NCI-H524 (cell line): ENCODE results near the gene CNRIP1.
A peak's percentile ranks its signal among the peaks of the same experiment; 100 is the strongest.
"Not testable (repeated sequence)": the region's sequence is repeated elsewhere in the genome, so short reads cannot be mapped to it uniquely, and the experiment has no call there.

ENCODE experiments used
- DNase-seq, 2 experiments: peaks; one replicate each; lab custom pipeline; 2025; lab: John Stamatoyannopoulos, UW

The CNRIP1 gene, protein sequence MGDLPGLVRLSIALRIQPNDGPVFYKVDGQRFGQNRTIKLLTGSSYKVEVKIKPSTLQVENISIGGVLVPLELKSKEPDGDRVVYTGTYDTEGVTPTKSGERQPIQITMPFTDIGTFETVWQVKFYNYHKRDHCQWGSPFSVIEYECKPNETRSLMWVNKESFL

DNA sequence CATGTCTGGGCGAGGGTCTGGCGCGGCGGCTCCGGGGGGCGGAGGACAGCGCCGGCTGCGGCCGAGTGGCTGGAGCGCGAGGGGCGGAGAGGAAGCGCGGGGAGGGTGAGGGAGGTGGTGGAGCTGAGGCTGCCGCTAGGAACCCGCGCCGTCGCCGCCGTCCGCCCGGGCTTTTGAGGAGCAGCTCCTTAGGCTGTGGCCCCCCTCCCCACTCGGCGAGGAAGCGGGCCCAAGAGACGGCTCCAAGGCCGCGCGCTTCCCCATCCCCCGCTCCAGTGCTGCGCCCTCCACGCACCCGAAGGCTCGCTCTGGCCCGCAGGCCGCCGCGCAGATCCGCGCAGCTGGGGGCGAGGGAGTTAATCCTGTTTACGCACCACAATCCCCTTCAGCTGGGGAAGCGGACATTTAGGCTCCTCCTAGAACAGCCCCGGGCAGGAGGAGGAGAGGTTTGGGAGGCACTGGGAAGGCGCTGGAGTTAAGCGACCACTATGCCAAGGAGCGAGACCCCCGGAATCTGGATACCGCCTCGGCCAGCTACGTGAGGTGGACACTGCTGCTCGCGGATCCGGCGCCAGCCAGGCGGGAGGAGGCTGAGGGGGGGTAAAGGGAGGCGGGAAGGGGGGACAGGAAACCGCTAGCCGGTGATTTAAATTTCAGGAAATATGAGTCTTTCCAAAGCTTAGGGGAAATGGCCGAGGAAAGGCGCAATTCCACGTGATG lies at the start of gene CNRIP1:
Gene CNRIP1 (minus strand): TSS at position 552 of the 720 bp plus-strand sequence. CDS start 549 bp downstream, at position 3.
- DNase-seq = peak; percentile 91 to 96

DNA sequence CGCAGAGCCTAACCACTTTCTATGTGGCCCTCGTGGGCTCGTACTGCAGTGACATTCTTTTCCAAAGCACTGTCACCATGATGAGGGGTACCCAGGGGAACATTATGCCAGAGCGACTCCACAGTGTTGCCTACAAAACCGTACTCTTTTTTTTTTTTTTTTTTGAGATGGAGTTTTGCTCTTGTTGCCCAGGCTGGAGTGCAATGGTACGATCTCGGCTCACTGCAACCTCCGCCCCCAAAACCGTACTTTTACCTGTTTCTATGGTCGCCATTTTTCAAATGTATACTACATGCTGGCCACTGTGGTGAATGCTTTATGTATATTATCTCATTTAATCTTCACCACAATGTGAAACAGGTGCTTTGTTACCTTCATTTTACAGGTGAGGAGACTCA lies 49.6 kb upstream of the CNRIP1 start:
- no peak for DNase-seq

DNA sequence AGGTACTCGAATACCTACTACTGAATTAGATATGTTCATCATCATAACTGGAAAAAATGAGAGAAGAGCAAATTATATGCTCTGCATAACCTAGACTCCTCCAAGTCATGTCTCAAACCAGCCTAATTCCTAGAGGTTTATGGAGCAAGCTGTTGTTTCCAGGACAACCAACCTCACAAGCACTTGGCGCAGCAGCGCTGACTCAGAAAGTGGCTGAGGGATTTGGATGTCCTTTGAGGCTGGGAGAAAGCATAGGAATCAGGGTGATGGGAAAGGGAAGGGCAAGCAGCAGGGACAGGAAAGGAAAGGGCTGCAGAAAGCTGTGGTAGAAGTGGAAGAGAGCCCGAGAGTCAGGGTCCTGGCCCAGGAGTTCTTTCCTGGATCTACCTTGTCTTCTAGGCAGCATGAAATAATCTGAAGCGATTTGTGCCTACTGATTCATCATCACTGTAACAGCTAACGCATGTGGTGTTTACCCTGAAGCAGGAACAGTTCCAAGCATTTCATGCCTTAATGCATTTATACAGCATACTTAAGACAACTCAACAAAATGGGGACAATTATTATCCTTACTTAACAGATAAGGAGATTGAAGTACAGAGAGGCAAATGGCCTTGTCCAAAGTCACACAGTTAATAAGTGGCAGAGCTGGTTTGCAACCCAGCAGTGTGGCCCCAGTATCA lies 49.0 kb upstream of the CNRIP1 start:
- peak in 1 of 2 experiments; percentile 46 for DNase-seq

DNA sequence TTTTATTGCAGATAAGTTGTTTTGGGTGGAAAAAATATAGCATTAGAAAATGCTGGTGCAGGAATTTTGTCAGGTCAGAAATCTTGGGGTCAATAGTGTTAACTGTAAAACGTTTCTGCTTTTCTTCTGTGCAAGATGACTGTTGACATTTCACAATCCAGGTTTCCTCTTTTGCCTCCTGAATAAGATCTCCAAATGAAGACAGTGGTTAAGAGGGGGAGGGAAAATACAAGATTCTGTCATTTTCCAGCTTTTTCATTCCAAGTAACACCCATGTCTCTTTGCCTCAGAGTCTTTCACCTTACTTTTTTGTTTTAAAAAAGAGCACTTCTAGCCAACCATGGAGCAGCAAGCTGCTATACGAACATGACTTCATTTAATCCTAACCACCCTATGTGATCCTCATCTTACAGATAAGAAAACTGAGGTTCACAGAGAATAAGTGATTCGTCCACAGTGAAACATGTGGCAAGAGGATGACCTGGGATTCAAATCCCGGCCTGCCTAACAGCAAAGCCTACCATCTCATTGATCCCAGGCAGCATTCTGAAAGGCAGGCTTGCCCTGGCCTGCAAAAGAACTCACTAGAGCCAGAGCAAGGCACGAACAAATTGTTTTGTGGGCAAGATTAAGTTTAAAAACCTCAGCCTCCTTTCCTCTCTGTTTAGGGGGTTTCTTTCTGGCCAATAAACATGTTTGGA lies 48.4 kb upstream of the CNRIP1 start:
- DNase-seq = no peak

DNA sequence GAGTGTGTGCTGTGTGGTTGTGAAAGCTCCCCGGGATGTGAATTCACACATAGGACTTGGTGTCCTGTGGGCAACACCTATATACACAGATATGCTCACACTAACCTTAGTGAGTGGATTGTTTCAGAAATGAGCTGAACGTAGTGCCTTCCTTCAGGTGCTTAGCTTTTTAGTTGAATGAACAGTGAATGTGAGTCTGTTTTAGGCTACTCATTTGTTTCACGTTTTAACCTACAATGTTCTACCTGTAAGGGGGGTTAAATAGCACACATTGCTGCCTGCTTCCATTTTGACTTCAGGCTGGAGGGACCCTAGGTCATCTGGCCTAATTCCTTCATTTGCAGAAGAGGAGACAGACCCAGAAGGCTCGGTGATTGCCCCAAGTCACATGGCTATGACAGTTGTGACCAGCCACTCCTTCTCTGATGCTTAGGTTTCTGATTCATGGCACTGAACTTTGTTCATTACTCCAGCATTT lies 46.4 kb upstream of the CNRIP1 start:
- no peak for DNase-seq

DNA sequence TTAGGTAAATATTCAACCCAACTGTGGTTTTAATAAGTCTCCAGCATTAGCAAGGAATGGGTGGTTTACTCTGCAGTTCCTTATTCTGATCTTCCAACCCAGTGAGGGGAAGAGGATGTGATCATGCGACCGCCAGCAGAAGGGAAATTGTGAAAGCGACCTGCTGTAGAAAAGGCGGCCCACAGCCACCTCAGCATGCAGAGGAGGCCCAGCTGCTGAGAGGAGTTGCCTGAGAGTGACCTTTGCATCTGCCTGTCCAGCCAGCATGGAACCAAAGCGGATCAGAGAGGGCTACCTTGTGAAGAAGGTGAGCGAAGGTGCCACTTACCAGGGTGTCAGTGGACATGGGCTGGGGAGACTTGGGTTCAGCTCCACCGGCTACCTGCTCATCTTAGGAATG lies 45.3 kb upstream of the CNRIP1 start, which contains the start of gene PLEK:
Gene PLEK (plus strand): TSS at position 196 of the 400 bp plus-strand sequence. CDS start 70 bp downstream, at position 266.
- no peak for DNase-seq

DNA sequence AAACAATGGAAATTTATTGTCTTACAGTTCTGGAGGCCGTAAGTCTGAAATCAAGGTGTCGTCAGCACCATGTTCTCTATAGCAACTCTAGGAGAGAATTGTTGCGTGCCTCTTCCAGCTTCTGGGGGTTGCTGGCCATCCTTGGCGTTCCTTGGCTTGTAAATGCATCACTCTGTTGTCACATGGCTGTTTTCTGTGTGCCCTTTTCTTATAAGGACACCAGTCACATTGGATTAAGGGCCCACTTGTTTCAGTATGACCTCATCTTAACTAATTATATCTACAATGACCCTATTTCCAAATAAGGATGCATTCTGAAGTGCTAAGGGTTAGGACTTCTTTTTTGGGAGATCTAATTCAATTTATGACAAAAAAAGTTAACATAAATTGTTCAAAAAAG lies 44.0 kb upstream of the CNRIP1 start:
- no peak for DNase-seq

DNA sequence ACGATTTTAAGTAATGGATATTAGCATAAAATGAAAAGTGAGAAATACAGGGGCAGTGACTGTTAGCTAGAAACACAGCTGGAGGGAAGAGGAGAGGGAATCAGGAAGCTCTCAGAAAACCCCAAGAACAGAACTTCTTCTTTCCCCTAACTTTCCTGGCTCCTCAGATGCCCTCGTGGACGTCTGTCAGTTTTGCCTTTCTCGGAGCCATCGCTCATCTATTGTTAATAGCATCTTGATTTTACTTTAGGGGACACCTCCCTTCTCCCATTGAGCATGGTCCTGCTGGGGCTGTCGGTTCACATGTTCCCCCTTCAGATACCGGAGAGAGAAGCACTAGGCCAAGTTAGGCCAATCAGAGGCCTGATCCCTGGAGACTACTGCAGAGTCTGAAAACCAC lies 43.0 kb upstream of the CNRIP1 start:
- no peak for DNase-seq

DNA sequence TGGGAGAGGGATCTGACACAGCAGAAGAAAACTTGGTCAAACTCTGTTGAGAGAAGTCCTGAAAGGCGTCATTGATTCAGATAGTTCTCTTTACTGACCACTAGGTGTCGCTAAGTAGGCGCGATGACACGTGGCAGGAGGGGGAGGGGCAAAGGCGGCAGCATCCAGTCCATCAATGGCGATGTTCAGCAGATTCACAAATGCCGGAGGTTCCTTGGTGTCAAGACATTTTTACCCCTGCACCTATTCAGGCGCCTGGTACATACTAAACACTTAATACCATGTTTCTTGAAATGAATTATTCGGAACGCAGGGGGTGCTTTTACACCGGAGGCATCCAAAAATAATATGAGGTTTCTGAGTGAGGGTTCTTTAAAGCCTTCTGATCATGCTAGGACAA lies 42.3 kb upstream of the CNRIP1 start:
- peak; percentile 27 to 69 for DNase-seq

DNA sequence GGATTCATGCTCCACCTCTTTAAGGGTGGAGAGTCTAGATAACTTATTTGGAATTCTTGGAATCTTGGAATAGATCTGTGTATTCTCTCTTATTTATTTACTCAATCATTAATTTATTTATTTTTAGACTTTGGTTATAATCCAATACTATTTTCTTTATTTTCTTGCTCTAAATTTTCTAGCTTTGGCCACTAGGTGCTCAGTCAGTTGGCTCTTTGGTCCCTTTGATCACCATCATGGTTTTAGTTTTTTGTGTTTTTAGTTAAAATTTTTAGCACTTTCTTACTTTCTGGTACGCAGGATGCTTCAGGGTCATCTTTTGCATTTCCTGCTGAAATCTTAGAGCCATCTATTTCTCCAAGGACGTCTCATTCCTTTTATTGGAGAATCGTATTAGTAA lies 40.1 kb upstream of the CNRIP1 start:
- no peak for DNase-seq

DNA sequence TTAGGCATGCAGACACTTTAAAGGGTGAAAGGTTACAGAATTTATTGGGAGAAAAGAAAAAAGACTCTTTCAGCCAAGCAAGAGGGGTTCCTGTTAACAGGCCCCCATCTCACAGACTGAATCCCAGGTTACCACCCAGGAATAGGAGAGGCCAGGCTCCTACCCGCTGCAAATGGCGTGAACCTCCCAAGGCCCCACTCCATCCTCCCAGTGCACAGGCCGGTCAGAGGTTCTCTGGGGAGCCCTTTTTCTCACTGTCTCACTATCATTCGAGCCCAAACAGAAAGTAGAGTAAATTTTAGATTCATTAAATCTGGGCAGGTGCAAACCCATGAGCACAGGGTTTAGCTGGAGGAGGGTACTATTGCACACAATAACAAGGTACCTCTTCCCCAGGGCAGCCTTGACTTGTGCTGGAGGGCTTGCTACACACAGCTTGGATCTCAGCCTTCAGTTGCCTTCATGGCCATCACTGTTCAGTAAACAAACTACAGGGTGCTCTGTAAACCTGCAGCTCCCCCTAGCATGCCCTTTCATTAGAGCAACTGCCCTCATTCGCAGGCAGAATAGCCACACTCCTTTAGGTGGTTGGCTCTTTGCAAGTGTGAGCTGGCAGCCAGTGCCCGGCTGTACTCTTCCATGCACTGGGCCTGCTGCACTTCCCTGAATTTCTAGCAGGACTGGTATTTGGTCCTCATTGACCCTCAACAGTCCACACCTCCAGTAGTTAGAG lies 38.0 kb upstream of the CNRIP1 start:
- peak; percentile 65 to 74 for DNase-seq

DNA sequence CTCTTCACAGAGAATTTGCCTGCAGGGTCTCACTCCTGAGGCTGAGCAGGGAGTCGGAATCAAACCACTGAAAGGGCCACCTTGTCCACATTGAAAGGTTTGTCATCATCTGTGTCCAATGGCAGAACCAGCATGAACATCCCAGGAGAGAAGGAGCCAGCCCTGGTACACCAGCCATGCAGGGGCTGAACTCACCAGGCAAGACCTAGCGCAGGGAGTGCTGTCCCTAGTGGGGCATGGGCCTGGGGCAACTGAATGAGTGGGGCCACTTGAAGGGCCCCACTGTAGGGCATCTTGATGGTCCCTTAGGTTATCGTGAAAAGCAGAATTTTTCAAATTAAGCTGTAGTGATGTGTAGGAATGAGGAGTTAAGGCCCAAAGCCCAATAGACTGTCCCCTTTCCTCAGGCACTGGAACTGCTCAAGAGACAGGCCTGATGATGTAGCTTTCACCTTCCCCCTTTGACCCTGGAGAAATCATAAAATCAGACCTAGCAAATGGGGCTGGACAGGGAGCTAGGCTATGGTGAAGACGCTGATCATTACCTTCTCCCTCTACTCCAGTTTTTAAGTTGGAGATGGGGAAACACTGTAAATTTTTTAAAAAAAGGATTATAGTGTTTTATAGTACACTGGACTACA lies 37.0 kb upstream of the CNRIP1 start:
- DNase-seq = no peak

DNA sequence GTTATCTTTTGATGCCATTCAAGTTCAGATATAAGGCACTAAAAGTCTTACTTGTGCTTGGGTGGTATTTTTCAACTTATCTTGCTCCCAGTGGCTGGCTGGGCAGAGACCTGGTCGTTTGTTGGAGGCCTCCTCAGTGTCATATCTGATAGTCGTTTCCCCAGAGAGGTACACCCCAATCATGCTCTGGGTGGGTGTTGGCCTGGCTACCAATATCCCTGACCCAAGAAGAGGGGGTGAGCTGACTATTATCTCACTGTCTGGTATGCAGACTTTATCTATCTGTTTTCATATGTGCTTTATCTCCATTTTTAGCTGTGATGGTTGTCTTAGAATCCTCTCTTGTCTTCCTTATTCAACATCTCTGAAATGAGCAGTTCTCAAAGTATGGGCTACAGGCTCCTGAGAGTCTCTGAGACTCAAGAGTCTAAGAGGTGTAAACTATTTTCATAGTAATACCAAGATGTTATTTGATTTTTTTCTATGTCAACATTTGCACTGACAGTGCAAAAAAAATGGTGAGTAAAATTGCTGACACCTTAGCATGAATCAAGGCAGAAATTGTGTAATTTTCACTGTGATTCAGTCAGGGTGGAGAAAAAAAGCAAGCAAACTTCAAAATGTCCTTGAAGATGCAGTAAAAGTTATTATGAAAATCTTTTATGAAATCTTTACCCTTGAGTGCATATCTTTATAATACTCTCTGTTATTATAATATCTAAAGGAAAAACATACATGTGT lies 33.1 kb upstream of the CNRIP1 start:
- no peak for DNase-seq

DNA sequence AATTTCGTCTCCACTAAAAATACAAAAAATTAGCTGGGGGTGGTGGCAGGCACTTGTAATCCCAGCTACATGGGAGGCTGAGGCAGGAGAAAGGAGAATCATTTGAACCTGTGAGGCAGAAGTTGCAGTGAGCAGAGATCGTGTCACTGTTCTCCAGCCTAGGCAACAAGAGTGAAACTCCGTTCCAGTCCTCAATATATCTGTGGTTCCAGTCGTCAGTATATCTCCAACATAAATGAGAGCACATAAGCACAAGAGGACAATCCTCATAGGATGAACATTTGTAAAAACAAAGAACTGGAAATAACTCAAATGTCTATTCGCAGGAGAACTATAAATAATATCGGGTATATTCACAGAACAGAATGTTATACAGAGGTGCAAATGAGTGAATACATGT lies 32.2 kb upstream of the CNRIP1 start:
- DNase-seq = no peak

DNA sequence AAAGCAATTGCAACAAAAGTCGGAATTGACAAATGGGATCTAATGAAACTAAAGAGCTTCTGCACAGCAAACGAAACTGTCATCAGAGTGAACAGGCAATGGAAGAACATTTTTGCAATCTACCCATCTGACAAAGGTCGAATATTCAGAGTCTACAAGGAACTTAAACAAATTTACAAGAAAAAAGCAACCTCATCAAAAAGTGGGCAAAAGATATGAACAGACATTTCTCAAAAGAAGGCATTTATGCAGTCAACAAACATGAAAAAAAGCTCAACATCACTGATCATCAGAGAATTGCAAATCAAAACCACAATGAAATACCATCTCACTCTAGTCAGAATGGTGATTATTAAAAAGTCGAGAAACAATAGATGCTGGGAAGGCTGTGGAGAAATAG lies 29.3 kb upstream of the CNRIP1 start:
- not testable (repeated sequence) for DNase-seq

DNA sequence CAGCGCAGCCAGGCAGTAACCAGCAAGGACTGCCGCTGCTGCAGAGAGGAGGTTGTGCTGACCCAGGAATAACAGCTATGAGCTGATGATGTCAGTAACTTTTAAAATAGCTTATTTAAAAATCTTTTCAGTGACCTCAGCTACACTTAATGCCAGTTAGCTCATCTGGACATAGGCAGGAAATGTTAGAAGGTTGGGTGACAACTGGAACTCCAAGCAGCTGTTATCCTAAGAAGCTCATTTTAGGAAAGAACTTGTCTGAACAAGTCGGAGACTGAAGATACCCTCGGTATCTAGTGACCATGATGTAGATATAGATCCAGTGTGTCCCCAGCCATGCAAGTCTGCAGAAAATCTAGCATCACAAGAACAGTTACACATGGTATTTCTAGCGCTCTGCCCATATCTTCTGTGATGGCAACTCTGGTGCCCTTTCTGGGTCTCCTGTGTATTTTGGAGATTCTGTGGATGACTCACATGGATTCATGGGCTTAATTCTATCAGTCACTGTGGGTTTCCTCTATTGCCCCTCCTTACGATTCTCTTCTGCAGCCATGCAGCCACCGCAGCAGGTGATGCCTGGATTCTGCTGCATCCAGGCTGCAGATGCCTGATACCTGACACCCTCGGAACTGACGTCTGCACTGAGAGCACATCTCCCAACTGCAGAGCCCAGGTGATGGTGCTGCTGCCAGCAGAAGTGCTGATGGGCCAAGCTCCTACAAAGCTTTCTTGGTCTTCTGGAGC lies 25.6 kb upstream of the CNRIP1 start:
- no peak for DNase-seq

DNA sequence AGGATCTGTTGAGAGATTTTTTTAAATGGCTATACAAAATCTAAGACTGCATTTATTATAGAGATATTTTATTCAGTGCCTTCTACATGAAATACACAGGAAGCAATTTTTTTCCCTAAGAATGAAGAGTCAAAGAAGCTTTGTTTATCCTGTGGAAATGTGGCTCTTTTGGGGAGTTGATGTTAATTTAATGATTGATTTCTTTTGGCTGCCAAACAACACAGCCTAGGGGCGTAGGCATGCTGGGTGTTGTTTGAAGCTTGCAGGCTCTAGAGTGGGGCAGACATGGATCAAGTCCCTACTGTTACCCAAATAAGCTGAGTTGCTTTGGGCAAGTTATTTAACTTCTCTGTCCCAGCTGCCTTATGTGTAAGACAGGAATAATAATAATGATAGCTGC lies 24.3 kb upstream of the CNRIP1 start:
- DNase-seq = no peak

DNA sequence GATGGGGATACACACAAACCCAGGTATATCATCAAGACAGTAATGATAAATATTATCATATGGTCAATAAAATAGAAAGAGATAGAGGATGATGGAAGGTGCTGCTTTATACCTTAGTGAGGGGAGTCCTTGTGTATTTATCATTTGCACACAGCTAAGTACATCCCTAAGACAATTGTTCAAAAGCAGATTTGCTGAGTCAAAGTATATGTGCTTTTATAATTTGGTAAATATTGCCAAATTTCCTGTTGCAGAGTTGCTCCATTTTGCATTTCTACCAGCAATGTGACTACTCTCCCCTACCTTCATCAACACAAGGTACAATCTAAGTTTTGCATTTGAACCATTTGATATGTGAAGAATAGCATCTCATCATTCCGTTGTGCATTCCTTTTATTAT lies 22.7 kb upstream of the CNRIP1 start:
- DNase-seq = no peak

DNA sequence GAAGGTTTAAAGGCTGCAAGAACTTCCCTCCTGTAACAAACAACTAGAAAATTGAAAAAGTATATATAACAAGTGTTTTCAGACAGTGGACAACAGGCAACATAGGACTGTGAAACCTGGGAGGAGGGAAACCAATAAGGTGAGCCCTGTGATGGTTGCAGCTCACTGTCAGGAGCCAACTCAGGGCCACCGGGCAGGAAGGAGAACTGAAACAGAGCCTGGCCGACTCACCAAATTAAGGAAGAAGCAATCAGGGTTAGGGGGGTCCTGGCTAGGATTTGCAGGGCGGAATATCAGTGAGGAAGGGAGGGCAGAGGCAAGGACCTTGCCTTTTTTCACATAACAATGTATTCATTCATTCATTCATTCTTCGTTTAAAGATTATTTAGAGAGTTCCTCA lies 21.8 kb upstream of the CNRIP1 start:
- no peak for DNase-seq

DNA sequence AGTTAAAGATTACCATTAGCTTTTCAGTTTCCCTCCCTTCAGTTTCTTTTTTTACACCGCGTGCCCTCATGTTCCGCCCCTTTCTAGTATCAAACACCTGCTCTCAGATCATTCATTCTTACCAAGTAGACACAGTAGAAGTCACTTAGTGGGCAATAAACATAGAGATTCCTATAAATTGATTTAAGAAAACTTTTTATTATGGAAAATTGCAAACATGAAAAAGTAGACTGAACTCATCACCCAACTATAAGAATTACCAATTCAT lies 21.2 kb upstream of the CNRIP1 start:
- no peak for DNase-seq
